GM19351 (cell line): Measurements from ENCODE around the gene IER3.
A peak's percentile ranks its signal among the peaks of the same experiment; 100 is the strongest.
"Not testable (repeated sequence)": the region's sequence is repeated elsewhere in the genome, so short reads cannot be mapped to it uniquely, and the experiment has no call there.

Source experiments
- ATAC-seq: cut with Tn5 transposase; IDR thresholded peaks from one replicate; pipeline ENCODE4 v1.9.1; 2021; ENCODE audit warnings: mild to moderate bottlenecking, moderate library complexity; ENCODE audit not compliant: unreplicated experiment

The IER3 gene

DNA sequence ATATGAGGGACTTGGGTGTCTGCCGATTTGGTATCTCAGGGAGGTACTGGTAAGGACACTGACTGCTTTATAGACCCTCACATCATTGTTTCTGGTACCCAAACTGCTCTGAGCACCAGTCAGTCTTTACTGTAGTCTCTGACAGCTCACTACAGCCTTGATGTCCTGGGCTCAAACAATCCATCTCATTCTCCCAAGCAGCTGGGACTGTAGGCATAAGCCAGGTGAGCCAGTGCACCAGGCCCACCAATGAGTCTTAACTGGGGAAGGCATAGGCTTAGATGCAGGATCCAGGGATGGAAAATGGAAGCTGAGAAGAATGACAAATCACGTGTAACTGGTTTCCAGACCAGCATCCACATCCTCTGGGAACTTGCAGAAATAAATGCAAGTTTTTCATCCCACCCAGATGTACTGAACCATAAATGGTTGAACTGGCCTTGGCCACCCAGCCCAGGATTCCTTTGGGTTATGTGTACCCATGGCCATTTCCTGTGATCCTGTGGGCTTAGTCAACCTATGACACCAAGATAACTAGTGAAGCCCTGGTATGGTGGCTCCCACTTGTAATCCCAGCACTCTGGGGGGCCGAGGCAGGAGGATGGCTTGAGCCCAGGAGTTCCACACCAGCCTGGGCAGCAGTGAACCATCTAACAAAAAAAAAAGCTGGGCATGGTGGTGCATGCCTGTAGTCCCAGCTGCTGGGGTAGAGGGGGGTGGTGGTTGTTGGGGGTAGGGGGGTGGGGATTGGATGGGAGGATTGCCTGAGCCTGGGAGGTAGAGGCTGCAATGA lies 18.4 kb downstream of the IER3 start:
- ATAC-seq: no peak

DNA sequence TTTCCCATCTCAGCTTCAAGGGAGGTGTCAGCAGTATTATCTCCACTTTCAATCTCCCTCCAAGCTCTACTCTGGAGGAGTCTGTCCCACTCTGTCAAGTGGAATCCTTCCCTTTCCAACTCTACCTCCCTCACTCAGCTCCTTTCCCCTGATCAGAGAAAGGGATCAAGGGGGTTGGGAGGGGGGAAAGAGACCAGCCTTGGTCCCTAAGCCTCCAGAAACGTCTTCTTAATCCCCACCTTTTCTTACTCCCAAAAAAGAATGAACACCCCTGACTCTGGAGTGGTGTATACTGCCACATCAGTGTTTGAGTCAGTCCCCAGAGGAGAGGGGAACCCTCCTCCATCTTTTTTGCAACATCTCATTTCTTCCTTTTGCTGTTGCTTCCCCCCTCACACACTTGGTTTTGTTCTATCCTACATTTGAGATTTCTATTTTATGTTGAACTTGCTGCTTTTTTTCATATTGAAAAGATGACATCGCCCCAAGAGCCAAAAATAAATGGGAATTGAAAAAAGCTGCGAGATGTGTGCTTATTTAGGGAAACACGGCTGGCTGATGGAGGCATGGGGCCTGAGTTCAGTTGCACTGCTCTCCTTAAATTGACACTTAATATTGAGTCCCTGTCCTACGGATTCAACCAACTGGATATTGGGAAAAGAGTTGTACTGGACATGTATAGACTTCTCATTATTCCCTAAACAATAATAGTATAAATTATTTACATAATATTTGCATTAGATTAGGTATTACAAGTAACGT lies 19.3 kb downstream of the IER3 start:
- ATAC-seq: no peak

DNA sequence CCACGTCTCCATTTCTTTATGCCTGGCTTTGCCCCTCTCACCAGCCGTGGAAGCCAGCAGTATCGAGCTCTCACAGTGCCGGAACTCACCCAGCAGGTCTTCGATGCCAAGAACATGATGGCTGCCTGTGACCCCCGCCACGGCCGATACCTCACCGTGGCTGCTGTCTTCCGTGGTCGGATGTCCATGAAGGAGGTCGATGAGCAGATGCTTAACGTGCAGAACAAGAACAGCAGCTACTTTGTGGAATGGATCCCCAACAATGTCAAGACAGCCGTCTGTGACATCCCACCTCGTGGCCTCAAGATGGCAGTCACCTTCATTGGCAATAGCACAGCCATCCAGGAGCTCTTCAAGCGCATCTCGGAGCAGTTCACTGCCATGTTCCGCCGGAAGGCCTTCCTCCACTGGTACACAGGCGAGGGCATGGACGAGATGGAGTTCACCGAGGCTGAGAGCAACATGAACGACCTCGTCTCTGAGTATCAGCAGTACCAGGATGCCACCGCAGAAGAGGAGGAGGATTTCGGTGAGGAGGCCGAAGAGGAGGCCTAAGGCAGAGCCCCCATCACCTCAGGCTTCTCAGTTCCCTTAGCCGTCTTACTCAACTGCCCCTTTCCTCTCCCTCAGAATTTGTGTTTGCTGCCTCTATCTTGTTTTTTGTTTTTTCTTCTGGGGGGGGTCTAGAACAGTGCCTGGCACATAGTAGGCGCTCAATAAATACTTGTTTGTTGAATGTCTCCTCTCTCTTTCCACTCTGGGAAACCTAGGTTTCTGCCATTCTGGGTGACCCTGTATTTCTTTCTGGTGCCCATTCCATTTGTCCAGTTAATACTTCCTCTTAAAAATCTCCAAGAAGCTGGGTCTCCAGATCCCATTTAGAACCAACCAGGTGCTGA lies 20.3 kb downstream of the IER3 start:
- ATAC-seq: not testable (repeated sequence)

DNA sequence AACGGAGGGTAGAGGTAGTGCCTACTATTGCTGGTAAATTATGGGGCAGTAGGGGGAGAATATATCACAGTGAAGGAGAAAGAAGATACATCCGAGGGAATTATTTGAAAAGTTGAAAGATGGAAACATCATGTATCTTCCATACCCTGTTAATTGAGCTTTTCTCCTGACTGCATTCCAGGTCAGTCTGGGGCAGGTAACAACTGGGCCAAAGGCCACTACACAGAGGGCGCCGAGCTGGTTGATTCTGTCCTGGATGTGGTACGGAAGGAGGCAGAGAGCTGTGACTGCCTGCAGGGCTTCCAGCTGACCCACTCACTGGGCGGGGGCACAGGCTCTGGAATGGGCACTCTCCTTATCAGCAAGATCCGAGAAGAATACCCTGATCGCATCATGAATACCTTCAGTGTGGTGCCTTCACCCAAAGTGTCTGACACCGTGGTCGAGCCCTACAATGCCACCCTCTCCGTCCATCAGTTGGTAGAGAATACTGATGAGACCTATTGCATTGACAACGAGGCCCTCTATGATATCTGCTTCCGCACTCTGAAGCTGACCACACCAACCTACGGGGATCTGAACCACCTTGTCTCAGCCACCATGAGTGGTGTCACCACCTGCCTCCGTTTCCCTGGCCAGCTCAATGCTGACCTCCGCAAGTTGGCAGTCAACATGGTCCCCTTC lies 21.0 kb downstream of the IER3 start:
- ATAC-seq: not testable (repeated sequence)

DNA sequence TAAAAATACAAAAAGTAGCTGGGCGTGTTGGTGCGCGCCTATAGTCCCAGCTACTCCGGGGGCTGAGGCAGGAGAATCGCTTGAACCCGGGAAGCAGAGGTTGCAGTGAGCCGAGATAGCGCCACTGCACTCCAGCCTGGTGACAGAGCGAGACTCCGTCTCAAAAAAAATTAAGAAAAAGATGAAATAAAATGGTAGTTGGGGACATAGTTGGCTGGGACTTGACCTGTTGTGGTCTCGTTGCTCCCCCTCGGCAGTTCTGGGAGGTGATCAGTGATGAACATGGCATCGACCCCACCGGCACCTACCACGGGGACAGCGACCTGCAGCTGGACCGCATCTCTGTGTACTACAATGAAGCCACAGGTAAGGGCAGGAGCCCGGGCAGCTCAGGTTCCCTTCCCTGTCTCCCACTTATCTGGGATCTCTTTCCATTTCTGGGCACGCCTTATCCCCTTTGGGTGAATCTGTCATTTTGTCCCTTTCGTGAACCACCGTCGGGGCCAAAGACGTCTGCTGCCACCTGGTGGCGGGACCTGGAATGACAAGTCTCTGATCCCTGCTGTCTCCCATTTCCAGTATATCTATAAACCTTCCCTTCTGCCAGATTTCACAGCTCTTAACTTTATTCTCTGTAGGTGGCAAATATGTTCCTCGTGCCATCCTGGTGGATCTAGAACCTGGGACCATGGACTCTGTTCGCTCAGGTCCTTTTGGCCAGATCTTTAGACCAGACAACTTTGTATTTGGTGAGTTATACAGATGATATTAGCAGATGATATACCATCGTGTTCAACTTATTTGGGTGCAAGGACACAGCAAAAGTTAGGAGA lies 21.9 kb downstream of the IER3 start:
- ATAC-seq: no peak

DNA sequence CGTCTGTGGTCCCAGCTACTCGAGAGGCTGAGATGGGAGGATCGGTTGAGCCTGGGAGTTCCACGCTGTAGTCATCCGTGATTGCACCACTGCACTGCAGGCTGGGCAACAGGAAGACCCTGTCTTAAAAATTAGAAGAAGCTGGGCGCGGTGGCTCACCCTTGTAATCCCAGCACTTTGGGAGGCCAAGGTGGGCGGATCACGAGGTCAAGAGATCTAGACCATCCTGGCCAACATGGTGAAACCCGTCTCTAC lies 22.4 kb downstream of the IER3 start:
- ATAC-seq: not testable (repeated sequence)

DNA sequence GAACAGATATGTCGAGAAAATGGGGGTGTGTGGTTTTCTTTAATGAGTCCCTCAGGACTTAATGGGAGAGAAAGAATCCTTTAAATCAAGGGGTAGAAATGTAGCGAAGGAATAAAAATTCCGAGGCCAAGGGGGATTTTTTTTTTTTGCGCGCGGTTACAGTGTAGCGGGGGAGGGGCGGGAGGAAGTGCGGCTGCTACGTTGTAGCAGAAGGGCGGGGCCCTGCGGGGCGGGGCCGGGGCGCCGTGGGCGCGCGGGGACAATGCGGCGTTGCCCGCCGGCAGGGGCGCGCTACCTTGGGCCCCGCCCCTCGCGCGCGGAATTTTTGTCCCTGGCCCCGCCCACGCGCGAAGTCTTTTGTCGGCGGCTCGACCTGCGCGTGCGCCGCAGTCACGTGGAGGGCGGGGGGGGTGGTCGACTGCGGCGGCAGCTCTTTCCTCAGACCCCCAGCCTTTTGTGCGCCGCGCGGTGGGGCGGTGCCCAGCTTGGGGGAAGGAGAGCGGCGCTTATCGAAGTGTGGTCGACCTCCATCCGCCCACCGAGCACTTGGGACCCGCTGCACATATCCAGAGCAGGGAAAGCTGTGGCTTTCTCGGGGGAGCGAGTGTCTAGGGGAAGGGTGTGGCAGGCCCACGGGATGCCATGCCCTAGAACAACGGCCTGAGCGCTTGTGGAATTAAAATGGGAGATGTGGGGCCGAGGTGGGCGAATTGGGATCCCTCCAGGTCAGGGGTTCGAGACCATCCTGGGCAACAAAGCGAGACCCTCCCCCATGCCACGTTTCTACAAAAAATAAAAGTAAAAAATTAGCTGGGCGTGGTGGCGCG lies 22.9 kb downstream of the IER3 start:
- peak; percentile 21 for ATAC-seq

DNA sequence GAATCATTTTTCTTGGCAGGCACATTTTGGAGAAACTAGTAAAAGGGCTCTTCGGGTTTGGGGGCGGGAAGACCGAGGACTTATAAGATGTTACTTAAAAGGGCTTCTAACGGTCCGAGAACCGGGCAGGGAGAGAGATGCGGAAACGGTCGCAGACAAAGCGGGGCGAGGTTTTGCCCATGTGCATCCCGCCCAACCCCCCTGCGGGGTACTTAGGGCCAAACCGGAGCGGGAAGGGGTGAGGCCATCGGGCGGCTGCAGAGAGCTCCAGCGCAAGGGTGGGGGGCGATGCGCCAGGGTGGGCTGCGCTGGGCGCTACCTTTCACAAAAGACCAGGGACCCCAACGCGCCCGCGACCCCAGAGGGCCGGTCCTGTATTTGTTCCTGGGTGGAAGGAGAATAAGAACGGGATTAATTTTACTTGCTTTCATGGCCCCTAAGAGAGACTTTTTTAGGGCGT lies 23.6 kb downstream of the IER3 start:
- no peak for ATAC-seq

DNA sequence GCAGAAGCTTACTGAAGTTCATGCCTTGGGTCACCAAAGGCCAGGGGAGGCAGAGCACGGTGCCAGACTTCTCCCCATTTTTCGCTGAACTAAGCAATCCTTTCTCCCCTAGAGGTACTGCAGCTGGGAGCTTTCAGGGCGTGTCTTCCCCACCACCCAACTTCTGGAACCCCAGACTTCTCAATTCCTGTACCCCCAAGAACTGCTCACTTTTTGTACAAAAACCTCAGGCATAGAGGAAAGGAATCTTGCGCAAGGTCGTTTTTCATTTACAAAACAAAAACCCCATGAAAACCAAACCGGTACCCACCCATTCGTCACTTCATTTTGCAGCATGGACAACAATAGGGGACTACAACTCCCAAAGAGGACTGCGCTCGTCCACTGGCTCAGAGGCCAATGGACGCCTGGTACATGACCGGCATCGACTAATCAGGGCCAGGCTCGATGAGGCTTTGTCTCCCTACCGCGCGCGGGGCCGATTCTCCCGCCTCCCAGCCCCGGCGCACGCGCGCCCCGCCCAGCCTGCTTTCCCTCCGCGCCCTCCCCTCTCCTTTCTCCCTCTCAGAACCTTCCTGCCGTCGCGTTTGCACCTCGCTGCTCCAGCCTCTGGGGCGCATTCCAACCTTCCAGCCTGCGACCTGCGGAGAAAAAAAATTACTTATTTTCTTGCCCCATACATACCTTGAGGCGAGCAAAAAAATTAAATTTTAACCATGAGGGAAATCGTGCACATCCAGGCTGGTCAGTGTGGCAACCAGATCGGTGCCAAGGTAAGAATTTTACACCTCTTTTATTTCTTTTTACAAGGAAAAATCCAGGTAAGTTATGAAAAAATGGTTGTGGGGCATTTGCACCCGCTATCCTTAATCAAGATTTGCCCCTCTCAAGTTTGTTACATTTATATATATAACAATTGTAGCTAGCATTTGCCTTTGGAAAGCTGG lies 24.3 kb downstream of the IER3 start, which contains the start of gene TUBB:
TUBB (plus strand) TSS at position 562 of the 947 bp plus-strand sequence; CDS start at position 717, 155 bp downstream.
- peak; percentile 38 for ATAC-seq

DNA sequence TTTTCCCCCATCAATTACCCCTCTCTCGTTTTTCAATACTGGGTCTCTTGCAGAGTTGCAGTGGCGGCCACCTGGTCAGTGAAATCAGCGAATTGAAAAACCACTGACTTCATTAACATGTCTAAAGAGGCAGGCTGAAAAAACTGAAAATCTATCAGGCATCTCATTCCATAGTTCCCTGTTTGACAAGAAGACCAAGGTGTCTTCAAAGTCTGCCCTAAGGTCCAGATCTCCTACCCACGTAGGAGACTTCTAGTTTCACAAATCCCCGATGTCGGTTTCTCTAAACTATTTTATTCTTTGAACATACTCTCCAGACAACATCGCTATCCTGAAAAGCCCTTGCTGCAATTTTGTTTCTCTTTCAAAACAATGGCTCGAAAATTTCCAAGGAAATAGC lies 25.0 kb downstream of the IER3 start:
- ATAC-seq: no peak

DNA sequence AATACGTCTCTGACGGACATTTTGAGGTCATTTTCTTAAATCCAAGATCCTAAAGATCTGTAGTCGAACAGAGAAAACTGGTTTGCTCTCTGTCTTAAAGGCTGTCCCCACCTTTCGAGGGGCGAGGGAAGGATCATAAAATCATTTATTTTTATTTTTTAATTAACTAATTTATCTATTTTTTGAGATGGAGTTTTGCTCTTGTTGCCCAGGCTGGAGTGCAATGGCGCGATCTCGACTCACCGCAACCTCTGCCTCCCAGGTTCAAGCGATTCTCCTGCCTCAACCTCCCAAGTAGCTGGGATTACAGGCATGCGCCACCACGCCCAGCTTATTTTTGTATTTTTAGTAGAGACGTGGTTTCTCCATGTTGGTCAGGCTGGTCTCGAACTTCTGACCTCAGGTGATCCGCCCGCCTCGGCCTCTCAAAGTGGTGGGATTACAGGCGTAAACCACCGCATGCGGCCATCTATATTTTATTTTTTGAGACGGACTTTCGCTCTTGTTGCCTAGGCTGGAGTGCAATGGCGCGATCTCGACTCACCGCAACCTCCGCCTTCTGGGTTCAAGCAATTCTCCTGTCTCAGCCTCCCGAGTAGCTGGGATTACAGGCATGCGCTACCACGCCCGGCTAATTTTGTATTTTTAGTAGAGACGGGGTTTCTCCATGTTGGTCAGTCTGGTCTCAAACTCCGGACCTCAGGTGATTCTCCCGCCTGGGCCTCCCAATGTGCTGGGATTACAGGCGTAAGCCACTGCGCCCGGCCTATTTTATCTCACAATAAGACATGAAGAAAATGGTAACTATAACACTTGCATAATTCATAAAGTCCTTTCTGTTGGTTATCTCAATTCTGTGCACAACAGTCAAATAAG lies 26.3 kb downstream of the IER3 start:
- ATAC-seq: not testable (repeated sequence)

DNA sequence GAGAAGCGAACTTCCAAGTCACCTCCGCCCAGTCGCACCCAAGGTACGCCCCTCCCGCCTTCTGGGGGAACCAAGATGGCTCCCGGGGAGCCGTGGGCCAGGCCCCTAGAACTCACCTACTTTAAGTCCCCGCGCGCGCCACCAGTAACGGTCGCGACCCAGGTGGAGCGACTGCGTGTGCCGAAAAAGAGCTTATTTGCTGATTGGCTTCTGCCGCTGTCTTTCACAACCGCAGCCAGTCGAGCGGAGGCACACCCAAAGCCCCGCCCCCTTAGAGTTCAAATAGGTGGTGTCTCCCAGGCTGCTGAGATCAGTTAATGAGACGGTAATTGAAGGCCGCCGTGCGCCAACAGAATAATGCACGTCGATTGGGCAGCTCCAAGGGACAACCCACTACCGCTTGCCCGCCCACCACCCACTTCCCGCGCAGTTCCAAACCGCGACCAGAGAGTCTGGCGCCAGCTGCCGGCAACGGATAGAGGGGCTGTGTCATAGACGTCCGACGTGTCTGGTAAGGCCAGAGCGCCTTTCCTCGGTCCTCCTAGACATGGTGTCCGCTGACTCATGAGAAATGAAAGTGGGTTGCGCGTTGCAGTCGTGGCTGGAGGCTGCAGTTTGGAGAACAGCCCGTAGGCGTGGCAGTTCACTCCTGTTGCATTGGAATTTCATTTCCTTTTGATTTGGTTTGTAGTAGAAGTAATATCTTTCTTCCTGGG lies 27.1 kb downstream of the IER3 start, which contains the start of gene MDC1:
MDC1 (minus strand) TSS at position 153 of the 716 bp plus-strand sequence. CDS start 2,106 bp downstream, outside the sequence.
- peak; percentile 69 for ATAC-seq

DNA sequence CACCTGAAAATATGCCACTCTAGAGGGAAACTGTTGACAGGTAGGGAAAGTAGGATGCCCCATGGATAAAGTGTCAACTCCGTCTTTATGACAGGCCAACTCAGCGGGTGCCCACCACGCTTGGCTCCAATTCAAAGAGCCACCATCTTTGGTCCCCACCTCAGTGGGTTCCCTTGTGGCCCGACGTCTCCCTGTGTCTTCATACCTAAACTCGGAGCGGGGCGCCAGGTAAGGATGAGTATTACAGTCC lies 27.5 kb downstream of the IER3 start:
- ATAC-seq: no peak

DNA sequence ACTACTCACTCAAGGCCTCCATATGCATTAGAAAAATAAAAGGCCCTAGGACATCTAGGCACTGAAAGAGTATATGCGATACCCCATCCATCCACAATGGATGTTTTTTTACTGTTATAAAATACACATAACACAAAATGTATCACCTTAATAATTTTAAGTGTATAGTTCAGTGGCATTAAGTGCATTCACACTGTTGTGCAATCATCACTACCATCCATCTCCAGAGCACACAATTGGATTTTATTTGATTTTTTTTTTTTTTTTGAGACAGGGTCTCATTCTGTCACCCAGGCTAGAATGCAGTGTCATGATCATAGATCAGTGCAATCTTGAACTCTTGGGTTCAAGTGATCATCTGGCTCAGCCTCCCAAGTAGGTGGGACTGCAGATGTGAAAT lies 30.1 kb downstream of the IER3 start:
- no peak for ATAC-seq

DNA sequence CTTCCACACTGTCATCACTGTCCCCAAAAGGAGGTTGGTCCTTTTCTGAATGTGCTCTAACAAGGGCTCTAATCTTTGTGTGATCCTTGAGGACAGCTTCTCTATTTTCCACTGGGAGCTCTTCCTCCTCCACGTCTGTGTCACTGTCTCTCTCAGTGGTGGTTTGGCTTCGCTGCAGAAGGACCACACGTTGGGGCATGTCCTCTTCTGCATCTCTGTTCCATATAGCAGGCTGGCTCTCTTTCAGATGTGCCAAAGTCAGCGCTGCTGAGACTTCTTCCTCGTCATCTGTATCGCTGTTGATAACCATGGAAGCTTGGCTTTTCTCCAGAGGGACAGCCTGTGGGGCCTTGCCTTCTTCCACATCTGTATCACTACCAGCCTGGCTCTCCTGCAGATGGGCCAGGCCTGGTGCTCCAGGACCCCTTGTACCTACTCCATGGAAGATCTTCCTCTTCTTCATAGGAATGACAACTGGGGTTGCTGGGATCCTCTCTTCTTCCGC lies 31.9 kb downstream of the IER3 start:
- no peak for ATAC-seq

DNA sequence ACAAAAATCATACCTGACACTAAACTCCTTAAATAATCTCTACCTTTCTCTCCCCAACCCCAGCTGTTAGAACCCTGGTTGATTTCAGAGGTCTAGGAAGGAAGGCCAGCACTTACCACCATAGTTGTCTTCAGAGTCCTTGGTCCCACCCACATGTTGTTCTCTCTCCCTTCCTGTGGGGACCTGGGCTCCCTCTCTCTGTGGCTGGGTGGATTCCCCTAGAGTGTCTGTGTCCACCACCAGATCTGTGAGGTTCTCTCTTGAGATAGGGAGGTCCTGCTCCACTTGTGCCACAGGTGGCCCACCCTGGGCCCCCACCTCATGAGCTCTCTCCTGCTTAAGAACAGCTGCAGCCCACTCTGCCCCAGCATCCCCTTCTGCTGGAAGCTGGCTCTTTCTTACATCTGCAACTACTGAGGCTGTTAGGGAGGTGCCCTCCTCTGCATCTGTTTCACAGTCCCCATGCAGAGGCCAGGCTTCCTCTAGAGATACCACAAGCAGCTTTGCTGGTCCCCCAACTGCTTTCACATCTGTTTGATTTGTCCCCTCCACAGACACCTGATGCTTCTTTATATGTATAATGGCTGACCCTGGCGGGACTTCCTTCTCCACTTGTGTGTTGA lies 32.5 kb downstream of the IER3 start:
- peak; percentile 72 for ATAC-seq
